ENCODE measurements around the gene SFPQ. TPM values are rescaled to one million over a fixed set of nuclear protein-coding genes. Genes with fewer than 3 reads are reported as not detected.
A peak's percentile ranks its signal among the peaks of the same experiment; 100 is the strongest.
"Not testable (repeated sequence)": the region's sequence is repeated elsewhere in the genome, so short reads cannot be mapped to it uniquely, and the experiment has no call there.

Gene SFPQ, protein sequence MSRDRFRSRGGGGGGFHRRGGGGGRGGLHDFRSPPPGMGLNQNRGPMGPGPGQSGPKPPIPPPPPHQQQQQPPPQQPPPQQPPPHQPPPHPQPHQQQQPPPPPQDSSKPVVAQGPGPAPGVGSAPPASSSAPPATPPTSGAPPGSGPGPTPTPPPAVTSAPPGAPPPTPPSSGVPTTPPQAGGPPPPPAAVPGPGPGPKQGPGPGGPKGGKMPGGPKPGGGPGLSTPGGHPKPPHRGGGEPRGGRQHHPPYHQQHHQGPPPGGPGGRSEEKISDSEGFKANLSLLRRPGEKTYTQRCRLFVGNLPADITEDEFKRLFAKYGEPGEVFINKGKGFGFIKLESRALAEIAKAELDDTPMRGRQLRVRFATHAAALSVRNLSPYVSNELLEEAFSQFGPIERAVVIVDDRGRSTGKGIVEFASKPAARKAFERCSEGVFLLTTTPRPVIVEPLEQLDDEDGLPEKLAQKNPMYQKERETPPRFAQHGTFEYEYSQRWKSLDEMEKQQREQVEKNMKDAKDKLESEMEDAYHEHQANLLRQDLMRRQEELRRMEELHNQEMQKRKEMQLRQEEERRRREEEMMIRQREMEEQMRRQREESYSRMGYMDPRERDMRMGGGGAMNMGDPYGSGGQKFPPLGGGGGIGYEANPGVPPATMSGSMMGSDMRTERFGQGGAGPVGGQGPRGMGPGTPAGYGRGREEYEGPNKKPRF
- total RNA-seq (2014; rRNA removed; shearing (Covaris generic)), result 125 and 141 TPM in 2 replicates

DNA sequence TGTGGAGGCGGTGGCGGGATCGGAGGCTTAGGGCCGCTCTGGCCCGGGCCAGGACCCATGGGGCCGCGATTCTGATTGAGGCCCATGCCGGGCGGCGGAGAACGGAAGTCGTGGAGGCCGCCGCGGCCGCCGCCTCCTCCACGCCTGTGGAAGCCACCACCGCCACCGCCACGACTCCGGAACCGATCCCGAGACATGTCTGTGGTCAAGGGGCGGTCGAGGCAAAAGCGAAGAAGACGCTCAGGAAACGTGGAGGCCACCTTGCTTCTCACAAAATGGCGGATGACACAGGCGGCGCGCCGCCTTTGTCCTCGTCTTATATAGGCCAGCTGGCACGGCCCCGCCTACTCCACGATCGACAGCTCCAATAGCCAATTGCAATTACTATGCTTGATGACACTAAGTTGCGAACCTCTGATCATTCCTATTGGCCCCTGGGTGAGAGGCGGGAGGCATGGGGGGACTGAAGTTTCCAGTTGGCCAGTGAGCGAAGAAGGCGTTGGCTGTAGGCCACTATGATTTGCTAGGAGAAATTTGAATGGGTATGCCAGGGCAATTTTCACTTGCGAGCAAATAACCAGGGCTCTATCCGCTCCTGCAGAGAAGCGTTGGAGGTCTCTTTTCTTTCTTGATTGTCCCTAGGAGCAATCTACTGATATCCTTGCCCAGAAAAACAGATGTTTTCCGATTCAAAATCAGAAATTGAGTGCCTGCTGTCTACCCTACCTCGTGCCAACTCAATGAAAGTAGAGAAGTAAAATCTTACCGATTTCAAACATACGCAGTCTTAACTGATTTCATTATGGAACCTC, at the start of gene SFPQ:
Gene SFPQ, minus strand, starts transcription at position 293 of the 812 bp plus-strand sequence. Its CDS starts 96 bp downstream, at position 197.
- DNase-seq (ENCODE audit: low read depth), result peak; percentile 100

DNA sequence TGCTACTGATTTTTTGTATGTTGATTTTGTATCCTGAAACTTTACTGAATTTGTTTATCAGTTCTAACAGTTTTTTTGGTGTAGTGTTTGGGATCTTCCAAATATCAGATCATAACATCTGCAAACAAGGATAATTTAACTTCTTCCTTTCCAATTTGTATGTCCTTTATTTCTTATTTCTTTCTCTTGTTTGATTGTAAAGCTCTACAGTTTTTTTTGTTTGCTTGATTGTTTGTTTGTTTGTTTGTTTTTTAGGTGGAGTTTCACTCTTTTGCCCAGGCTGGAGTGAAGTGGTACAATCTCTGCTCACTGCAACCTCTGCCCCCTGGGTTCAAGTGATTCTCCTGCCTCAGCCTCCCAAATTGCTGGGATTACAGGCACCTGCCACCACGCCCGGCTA, 43.8 kb upstream of the SFPQ start:
- not testable (repeated sequence) for DNase-seq (ENCODE audit: low read depth)

DNA sequence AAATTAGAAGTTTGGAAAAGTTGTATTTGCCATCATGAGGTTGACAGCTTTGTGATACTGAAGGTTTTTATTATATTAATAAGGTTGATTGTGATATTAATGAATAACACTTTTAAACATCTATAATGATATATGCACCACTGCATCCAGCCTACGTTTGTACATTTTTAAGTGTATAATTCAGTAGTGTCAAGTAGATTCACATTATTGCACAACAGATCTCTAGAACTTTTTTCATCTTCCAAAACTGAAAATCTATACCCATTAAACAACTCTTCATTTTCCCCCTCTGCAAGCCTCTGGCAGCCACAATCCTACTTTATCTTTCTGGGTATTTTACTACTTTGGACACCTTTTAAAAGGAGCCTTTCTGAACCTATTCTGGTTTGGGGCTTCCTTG, 38.3 kb upstream of the SFPQ start:
- no peak for DNase-seq (ENCODE audit: low read depth)

DNA sequence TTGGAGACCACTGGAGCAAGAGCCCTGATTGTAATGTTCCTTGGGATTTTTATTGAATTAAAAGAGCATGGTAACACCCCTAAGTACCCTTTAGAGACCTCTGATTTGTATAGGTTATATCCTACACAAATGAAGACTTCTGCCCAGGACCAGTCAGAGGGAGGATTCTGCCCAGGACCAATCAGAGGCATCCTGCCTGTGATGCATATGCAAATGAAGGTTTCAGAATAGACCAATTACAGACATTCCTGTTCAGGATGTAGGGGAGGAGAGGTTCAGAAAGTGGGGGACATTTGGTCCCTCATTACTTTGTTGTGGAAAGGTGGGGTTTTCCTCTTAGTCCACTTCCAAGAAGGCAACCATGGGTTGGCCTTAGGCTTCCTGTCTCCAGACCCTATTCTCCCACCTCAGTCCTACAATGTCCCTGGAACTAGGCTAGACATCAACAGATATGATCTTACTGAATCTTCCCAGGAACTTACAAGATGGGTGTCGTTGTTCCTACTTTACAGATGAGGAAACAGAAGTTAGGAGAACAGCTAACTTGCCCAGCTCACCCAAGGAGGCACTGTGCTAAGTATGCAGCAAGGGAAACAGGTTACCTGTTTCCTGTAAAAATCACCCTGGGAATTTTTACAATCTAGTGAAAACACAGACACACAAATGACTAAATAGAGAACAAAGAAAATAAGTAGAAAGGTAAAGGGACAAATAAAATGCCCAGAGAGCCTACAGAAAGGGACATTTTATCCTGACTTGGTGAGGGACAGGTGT, 36.8 kb upstream of the SFPQ start:
- no peak for DNase-seq (ENCODE audit: low read depth)

DNA sequence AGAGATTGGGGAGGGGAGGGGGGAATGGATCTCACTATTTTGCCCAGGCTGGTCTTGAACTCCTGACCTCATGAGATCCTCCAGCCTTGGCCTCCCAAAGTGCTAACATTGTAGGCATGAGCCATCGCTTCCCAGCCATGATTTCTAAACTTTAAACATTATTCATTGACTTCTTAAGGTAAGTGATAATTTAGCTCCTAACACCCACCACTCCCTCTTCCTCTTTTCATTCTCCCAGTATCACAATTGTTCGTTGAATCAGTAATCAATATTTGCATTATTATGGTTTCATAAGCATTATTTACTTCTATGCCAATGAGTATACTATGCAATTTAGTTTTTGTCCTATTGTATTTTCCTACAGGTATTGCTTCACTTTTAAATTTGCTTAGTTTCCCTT, 33.6 kb upstream of the SFPQ start:
- DNase-seq (ENCODE audit: low read depth), result no peak

DNA sequence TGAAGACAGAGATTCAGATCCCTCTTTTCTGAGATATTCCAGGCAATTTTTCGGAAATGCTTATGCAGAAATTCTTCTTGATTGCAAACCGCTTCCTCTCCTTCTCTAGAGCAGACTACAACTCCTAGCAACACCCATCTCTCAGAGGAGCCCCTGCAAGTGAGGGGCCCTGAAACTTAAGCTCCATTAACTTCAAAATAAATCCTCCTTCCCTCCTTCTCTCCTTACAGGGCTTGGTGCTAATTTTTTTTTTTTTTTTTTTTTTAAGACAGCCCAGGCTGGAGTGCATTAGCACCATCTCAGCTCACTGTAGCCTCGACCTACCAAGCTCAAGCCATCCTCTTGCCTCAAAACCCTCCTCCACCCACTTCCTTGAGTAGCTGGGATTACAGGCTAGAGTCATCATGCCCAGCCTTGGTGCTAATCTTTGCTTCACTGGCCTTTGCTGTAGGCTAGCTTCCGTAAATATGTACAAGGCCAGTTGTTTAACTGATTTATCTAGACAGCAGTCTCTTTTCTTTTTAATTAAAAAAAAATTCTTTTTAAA, 30.2 kb upstream of the SFPQ start:
- no peak for DNase-seq (ENCODE audit: low read depth)

DNA sequence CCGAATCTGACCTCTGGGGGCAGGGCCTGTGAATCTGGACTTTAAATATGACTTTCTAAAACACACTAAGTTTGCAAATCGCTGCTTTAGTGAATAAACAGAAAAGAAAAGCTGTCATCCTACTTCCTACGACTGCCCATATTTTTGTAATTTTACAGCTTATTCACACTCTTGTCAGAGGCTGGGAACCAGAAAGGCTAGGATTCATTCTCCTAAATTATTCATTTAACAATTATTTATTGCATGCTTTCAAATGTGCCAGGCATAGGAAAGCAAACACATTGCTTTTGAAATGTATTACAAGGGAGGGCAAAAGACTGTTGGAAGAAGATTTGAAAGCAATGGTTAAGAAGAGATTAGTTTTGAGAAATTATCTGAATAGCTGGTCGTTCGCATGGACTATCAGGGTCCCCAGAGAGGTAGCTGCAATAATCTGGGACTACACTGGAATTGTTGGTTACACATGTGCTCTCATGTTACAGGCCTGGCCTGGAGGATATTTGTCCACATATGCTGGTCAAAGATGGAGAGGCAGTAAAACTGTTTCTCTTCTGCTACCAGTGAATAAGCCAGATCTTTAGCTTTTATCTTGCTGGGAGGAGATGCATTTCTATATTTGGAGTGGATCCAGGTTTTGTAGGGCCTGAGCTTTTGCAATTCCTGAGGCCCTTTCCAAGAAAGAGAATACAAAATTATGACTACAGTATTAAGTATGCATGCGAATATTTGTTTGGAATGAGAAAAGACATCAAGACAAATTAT, 29.6 kb upstream of the SFPQ start:
- DNase-seq (ENCODE audit: low read depth), result no peak

DNA sequence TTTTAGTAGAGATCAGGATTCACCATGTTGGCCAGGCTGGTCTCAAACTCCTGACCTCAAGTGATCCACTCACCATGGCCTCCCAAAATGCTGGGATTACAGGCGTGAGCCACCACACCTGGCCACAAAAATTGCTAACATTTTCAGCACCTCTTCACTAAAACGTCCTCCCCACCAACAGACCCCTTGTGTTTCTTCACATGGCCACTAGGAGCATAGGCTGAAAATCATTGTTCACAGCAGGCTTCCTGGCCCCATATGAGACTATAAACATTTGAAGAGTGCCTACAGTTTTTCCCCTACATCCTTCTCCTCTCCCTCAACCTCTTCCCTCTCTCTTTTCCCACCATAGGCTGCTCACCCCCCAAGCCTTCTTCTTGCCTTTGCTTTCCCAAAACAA, 28.0 kb upstream of the SFPQ start:
- peak; percentile 18 for DNase-seq (ENCODE audit: low read depth)

DNA sequence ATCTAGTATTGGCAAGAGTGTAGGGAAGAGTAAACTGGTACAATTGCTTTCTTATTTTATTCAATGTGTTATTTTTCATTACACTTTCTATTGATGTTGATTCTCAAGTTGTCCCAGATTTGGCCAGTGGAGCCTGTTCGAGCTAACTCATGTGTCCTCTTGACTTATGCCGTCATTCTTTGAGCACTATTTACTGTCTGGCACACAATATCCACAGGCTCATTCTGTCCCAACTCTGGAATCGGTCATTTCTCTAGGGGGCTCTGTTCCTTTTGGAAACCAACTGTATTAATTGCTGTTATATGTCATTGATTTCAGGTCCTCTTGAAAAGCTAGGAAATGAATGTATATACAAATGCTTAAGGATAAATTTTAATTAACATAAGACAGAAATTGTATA, 22.4 kb upstream of the SFPQ start:
- no peak for DNase-seq (ENCODE audit: low read depth)

DNA sequence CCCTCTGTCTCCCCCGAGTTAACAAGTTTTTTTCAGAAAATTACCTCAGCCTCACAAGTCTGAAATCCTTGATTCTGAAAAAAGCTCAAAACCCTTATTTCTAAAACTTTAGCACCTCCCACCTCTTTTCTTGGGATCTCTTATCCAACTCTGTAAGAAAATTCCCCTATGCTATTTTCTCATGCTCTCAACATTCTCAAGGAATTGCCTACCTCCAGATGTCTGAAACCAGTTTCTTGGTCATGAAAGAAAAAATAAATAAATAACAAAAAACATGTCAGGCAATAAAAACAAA, 18.1 kb upstream of the SFPQ start:
- DNase-seq (ENCODE audit: low read depth), result no peak

DNA sequence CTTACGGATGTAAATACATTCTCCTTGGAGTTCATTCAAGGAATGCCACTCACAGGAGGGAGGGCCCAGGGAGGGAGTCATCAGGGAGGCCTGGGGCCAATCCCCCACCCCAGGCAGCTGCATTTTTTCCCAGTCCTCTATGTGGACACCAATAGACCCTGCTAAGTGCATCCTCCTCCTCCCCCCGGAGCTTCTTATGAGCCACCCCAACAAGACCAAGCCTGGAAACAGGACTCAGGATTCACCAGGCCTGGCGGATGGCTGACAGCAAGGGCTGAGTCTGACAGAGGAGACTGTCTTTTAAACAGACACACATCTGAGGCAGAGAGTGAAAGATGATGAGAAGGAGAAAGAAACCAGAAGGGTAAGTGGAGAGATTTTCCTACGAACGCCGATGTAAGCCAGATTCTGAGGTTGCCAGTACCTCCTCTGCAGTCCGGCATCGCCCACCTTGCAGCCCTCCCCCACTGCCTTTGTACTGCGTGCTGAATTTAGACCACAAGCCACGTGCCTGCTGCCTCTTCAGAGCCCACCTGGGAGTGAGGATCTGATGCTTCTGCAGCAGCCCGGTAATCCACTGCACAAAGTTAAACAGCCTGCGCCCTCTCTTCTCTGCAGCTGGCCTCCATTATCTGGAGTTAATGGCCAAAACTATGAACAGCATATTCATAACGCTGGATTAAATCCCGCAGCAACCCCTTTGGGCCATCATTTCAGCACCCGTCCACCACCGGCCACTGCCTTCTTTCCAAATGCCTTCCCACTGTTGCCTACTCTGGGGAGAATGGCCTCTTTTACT, 17.6 kb upstream of the SFPQ start:
- DNase-seq (ENCODE audit: low read depth), result no peak

DNA sequence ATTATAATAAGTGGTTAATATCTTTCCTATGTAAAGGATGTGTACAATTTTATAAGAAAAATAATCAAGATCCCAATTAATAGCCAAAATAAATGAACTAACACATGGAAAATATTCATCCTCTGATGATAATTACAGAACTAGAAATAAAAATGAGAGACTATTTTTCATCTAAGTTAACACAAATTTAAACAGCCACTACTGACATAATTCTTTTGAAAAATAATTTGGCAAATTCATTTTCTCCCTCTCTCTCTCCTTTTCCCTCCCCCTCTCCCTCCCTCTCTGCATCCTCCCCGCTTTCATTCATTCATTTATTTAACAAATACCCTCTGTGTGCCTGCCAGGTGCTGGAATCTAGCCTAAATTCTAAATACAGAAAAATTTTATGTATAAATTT, 10.3 kb upstream of the SFPQ start:
- no peak for DNase-seq (ENCODE audit: low read depth)

DNA sequence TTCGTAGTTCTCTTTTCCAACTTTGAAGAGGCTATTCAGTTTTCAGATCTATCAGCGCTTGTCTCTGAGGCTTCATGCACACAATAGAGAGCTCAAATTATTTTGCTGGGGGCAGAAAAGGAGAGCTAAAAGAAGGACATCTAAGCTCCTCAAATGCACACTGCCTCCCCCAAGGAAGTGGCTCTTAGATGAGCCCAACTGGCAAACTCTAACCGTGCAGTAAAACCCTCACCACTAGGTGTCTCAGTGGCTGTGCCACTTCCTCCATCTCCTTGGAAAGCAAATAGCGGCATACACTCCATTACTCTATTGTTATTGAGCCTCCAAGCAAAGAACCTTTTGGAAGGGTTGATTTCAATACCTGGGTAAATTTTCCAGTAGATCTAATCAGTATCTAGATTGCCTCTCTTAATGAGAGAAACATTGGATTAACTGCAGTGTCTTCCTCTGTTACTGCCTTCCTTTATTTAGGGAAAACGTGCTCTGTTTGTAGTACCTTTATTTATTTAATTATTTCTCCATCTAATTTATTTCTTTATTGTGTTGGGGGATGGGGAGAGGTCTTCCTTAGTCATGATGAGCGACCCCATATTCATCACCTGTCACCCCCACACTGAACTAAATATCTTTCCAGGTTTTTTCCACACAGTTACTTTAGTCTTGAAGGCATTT, 9.2 kb upstream of the SFPQ start:
- peak; percentile 78 for DNase-seq (ENCODE audit: low read depth)

DNA sequence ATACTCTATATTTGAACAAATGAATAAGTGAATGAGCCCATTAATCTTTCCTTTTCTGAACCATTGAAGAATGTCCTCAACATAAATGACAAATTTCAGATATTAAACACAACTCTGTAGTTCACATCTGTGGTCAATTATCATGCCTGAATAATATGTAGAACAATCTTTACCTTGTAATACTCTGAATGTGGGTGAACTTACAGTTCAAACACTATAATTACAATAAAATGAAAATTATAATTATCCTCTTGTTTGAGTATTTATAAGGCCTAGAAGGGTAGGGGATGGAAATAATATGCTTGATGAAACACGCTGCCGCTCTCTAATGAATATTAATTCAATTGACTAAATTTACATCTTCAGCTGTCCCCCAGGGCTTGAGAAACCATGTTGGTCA, 8.7 kb upstream of the SFPQ start:
- no peak for DNase-seq (ENCODE audit: low read depth)

DNA sequence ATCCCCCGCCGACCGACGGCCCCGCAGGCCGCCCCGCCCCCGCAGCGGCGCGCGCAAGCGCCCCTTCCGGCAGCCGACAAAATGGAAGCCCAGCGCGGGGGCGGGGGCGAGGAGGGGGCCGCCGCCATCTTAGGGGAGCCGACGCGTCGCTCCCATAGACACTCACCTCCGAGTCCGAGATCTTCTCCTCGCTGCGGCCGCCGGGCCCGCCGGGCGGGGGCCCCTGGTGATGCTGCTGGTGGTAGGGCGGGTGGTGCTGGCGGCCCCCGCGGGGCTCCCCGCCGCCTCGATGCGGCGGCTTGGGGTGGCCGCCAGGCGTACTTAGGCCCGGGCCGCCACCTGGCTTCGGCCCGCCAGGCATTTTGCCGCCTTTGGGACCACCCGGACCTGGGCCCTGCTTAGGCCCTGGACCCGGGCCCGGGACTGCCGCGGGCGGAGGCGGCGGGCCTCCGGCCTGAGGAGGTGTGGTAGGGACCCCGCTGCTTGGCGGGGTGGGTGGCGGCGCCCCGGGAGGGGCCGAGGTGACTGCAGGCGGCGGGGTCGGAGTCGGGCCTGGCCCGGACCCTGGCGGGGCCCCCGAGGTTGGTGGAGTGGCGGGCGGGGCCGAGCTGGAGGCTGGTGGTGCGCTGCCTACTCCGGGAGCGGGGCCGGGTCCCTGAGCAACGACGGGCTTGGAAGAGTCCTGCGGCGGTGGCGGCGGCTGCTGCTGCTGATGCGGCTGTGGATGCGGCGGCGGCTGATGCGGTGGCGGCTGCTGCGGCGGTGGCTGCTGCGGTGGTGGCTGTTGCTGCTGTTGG, 691 bp downstream of the SFPQ start:
- peak; percentile 72 for DNase-seq (ENCODE audit: low read depth)

DNA sequence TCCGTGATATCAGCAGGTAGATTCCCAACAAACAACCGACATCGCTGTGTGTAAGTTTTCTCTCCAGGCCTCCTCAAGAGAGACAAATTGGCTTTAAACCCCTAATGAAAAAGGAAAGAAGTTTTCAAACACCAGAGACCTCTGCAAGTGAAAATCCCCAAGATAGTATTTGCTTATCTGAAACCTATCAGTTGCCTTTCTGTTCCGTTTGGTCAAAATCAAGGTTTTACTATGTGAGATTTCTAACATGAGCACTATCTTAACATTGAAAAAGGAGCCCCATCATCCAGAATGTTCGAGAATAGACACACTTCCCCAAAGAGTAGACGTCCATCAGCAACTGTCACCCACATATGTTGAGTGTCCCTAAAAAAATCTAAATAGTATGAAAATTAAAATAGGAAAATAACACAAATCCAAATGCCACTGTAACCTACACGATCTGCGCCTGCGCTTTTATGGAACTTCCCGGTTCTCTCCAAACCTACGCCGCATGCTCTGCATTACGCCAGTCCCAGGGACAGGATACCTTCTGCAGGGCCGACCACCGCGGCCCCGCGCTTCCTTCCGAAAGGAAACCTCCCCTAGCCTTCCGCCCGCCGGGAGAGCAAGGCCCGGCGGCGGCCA, 1.4 kb downstream of the SFPQ start:
- no peak for DNase-seq (ENCODE audit: low read depth)

DNA sequence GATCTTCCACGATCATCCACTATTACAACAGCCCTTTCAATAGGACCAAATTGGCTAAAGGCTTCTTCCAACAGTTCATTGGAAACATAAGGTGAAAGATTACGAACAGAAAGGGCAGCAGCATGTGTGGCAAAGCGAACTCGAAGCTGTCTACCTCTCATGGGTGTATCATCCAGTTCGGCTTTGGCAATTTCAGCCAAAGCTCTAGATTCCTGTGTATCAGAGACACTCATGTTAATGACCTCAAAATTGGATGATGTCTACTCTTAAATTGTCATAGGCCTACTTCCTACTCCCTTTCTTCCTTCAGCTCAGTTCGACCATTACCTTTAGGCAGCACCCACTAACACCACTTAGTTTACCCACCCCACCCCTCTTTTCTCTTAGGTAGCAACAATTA, 2.2 kb downstream of the SFPQ start:
- DNase-seq (ENCODE audit: low read depth), result no peak

Measured in RPMI7951 (cell line).